Stimulated activated CD4-positive, alpha-beta T cell treated with anti-CD3 and anti-CD28 coated beads, Interleukin-1b, Interleukin-23, amount 100 ng/mL, for 48 hours (primary cell): ENCODE data around the gene HEMGN.

Experiments used
- DNase-seq: peaks from one replicate; pipeline ENCODE4 v3.0.0-alpha.2; 2020

The HEMGN gene

DNA sequence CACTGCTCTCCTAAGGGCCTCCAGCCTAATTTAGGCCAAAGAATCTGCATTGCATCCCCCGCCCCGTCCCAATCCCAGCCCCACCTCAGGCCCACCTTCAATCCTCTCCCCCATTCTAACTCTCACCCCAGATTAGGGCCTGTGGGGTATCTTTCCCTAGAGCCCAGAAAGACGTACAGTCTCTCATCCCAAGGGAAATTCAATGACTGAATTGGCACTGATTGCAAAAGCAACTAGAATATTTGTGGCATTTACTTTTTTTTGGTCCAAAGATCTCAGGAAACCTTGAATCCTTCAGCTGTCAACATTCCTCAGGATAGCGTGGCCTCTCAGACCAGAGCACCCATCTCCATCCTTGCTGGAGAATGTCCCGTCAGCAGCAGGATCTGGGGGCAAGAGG lies 46.2 kb downstream of the HEMGN start:
- DNase-seq, result no peak

DNA sequence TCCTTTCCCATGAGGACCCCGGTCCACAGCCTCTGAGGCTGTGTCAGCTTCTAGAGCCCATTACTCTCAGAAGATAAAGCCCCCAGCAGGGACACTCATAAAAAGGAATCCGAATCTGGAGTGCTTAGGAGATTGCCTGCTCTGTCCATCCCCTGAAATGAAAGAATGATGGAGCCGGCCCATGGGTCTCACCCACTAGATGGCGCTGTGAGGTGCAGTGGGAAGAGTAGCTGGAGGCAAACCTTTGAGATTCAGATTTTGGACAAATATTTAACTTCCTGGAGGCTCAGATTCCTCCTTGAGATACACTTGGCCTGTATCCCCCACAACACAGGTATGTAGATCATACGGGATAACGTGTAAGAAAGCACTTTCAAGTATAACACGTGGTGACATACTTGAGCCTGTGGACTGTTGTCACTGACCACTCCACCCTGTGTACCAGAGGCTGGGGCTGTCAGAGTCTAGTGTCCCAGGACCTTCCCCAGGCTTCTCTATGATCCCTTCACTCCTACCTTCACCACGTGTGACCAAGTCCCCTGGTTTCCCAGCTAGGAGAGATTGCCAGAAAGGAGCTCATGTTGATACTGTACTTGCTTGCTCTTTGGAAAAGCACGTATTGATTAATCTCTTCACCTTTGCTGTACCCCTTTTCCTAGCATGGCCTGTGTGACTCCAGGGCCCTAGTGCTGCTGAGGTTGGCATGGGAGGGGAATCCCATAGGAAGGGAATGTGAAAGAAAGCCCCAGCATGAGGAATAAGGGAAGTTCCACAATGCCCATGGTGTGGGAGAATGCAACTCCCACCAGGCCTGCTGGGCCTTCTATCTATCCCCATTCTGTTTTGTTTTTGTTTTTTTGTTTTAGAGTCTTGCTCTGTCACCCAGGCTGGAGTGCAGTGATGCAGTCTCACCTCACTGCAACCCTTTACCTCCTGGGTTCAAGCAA lies 47.8 kb downstream of the HEMGN start:
- peak; percentile 63 for DNase-seq

- no peak for DNase-seq
These were observed 57.6 kb downstream of the HEMGN start for GRCh38 chr9:97880336-97880735.
